Panc1 (cell line): ENCODE data around the gene ARFGAP2. TPM values are rescaled to one million over a fixed set of nuclear protein-coding genes. Genes with fewer than 3 reads are reported as not detected.

Experiments used
- ATAC-seq: fragments of 200-7000 bp; cut with Tn5 transposase; 2 replicates; pipeline ENCODE4 v1.9.1; 2020; ENCODE audit warnings: mild to moderate bottlenecking, moderate library complexity
- BruUV-seq: library from RNA; stranded (reverse); fragments of 400-500 nt; replicated peaks from 2 replicates; lab custom pipeline; 2021; lab: Mats Ljungman, UMichigan
- CTCF ChIA-PET: fragments of 300-600 bp; sonication (Branson Sonifier 250); formaldehyde crosslinking; loops from one replicate; lab custom pipeline; 2022; ENCODE audit warnings: antibody characterized with exemption; lab: Charles Lee
- POLR2A ChIA-PET: fragments of 300-600 bp; sonication (Branson Sonifier 250); formaldehyde crosslinking; loops from one replicate; lab custom pipeline; 2022; ENCODE audit warnings: antibody characterized with exemption; lab: Charles Lee
- DNase-seq: peaks from one replicate; pipeline ENCODE4 v3.0.0-alpha.2; 2010; ENCODE audit warnings: low read depth, low spot score
- H3K27ac ChIP-seq: 2 replicates; pipeline ENCODE4 v1.5.1; 2011; ENCODE audit warnings: mild to moderate bottlenecking, low read length, inconsistent platforms
- H3K27me3 ChIP-seq: fragments of 200-500 bp; sonication (Bioruptor generic); 2 replicates; pipeline ENCODE4 v1.6.0; 2014; ENCODE audit warnings: low read length, inconsistent platforms; ENCODE audit not compliant: control insufficient read depth, insufficient read depth
- H3K36me3 ChIP-seq: fragments of 200-500 bp; sonication (Bioruptor generic); 2 replicates; pipeline ENCODE4 v1.5.1; 2014; ENCODE audit warnings: inconsistent platforms, mild to moderate bottlenecking, low read length, moderate library complexity; ENCODE audit not compliant: control insufficient read depth, insufficient read depth
- H3K4me1 ChIP-seq: 2 replicates; pipeline ENCODE4 v1.5.1; 2011; ENCODE audit warnings: inconsistent platforms, mild to moderate bottlenecking, low read length, moderate library complexity; ENCODE audit not compliant: control insufficient read depth, insufficient read depth
- H3K4me3 ChIP-seq, 2 experiments: 2 replicates each; pipeline ENCODE4 v1.5.1; 2011 to 2012; ENCODE audit warnings: low read depth in 2 of 2, low read length in 2 of 2, mild to moderate bottlenecking in 2 of 2, inconsistent platforms in 1 of 2, moderate library complexity in 1 of 2
- H3K9me3 ChIP-seq: fragments of 200-500 bp; sonication (Bioruptor generic); 2 replicates; pipeline ENCODE4 v1.5.1; 2014; ENCODE audit warnings: low read depth, mild to moderate bottlenecking, inconsistent platforms, low read length, moderate library complexity; ENCODE audit not compliant: control insufficient read depth, insufficient read depth
- CTCF ChIP-seq: fragments of 450-650 bp; IDR thresholded peaks from 2 replicates; pipeline ENCODE4 v1.5.1; 2017; ENCODE audit warnings: mild to moderate bottlenecking
- POLR2AphosphoS5 ChIP-seq: IDR thresholded peaks from 2 replicates; pipeline ENCODE4 v1.6.1; 2012; ENCODE audit warnings: mild to moderate bottlenecking, low read depth, low read length, moderate library complexity
- REST ChIP-seq, 2 experiments: IDR thresholded peaks; 2 replicates each; pipeline ENCODE4 v1.6.1; 2011 to 2012; ENCODE audit warnings: low read depth in 2 of 2, control low read depth in 1 of 2, low read length in 1 of 2, mild to moderate bottlenecking in 1 of 2, moderate library complexity in 1 of 2; ENCODE audit not compliant: insufficient read depth in 1 of 2
- SIN3A ChIP-seq: IDR thresholded peaks from 2 replicates; pipeline ENCODE4 v1.6.1; 2012; ENCODE audit warnings: low read depth, mild to moderate bottlenecking, low read length, moderate library complexity, borderline replicate concordance; ENCODE audit not compliant: insufficient read depth
- TCF7L2 ChIP-seq: IDR thresholded peaks from 2 replicates; pipeline ENCODE4 v1.6.1; 2011; ENCODE audit warnings: mild to moderate bottlenecking, low read depth, low read length, inconsistent platforms
- in situ Hi-C: cut with HindIII; loops from 2 replicates; pipeline ENCODE4 v1.10.0; 2016; ENCODE audit warnings: low sequenced_read_pairs, low pct_unique_long_range_greater_than_20kb
- intact Hi-C: fragments of 100-400 bp; cut with micrococcal nuclease; formaldehyde crosslinking; loops from one replicate; pipeline ENCODE4 v1.10.0; 2022; ENCODE audit not compliant: unreplicated experiment
- total RNA-seq: library from RNA; stranded (reverse); gene quantifications from one replicate; pipeline ENCODE4 v1.2.1, GENCODE V29; 2021; ENCODE audit not compliant: unreplicated experiment

ARFGAP2 gene
- total RNA-seq, 1 experiment from 2014 or later: 61.4 TPM

DNA sequence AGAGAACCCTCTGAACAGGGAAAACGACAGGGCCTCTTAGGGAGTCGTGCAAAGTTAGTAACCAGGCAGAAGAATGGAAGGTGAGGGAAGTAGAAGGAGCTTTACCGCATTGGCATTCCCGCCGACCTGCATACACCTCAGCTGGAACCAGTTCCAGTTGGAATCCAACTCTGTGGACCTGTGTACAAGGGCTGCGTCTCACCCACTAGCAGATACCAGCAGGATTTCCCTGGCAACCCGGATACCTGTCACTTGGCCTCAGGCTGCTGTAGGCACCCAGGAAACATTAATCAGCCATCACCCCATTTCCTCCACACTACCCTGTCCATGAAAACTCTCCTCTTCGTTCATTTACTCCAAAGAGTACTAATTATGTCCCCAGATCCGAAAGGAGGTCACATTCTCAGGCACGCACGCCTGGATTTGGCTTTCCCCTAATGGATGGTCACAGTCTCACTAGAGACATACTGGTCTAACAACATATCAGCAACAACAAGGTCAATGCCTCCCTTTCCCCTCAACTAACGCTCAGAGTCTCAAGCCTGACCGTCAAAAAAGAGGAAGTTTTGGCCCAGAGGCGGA, 842 bp downstream of the ARFGAP2 start:
- ChIA-PET CTCF (interaction anchor here (1.3 kb wide), 1 partner anchor 83 kb away, joined by 3 read pairs; no protein-coding TSS in a partner anchor), POLR2A (no interaction called here)
- Histone ChIP-seq H3K36me3 (peaks cover 8% of the 10 kb centered on the region), H3K9me3 (no peaks in the 10 kb centered on the region), H3K27ac (peak overlapping the region; percentile 90), H3K4me1 (peaks cover 14% of the 10 kb centered on the region), H3K4me3 (peak overlapping the region; percentile 99 to 100), H3K27me3 (no peaks in the 10 kb centered on the region)
- no TSS peak for BruUV-seq
- intact Hi-C loops (loop anchor here (10.0 kb wide), 2 partner anchors 79 to 179 kb away; partner anchors contain the start of genes MYBPC3 and NR1H3), in situ Hi-C loops (no loop called here)
- DNase-seq (no peak), ATAC-seq (no peak)
- TF ChIP-seq CTCF (no peak), SIN3A (no peak), REST (IDR thresholded peaks at IDR 0.05; ENCODE audit: insufficient read depth in 1 of 2, low read depth in 2 of 2, low read length in 1 of 2) (no peak), TCF7L2 (no peak)

DNA sequence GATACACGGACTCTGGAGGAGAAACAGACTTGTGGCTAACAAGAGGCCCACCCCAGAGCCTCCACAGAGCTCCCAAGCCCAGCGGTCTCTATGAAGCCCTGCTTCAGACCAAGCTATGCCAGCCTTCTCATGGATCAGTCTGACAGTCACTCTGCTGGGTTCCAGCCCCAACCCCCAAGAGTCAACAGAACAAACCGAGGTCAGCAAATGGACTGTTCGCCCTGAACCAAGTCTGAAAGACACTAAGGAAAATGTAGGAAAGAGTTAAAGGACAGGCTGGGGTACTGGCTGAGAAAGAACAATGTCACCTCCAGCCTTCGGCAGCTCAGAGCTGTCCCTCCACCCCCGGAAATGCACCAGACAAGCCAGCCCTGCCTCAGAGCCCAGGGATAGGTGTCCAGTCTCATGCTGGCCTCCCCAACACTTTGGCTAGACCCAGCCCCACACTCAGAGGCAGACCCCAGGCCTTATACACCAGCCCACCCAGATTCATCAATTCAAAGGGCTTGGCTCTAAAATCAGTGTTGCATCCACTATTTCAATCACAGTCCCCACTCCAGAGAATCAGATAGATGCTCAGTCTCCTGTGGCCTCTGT, 3.8 kb downstream of the ARFGAP2 start:
- no TSS peak for BruUV-seq
- H3K27me3 ChIP-seq: no peaks in the 10 kb centered on the region
- H3K27ac ChIP-seq: no peak overlapping the region
- ChIA-PET CTCF (interaction anchor here (0.6 to 1.3 kb wide), 2 partner anchors 87 to 198 kb away, joined by 3 to 5 read pairs; no protein-coding TSS in a partner anchor), POLR2A (interaction anchor here (1.1 kb wide), 1 partner anchor 10 kb away, joined by 3 read pairs; no protein-coding TSS in a partner anchor)
- peaks cover 12% of the 10 kb centered on the region for H3K4me1 ChIP-seq
- DNase-seq (no peak), ATAC-seq (no peak)
- no peak for TF ChIP-seq TCF7L2
- TF ChIP-seq REST (IDR thresholded peaks at IDR 0.05; ENCODE audit: insufficient read depth in 1 of 2, low read depth in 2 of 2, low read length in 1 of 2): no peak
- TF ChIP-seq SIN3A: no peak
- no peak for TF ChIP-seq POLR2AphosphoS5
- no peak overlapping the region for H3K4me3 ChIP-seq
- H3K9me3 ChIP-seq: no peaks in the 10 kb centered on the region
- H3K36me3 ChIP-seq: peaks cover 9% of the 10 kb centered on the region
- in situ Hi-C loops (no loop called here), intact Hi-C loops (loop anchor here (10.0 kb wide), 2 partner anchors 82 to 182 kb away; partner anchors contain the start of genes MYBPC3 and NR1H3)
